Heart left ventricle (tissue), 13 donors: ENCODE data around the gene ASXL3.

ENCODE experiments used
- POLR2A ChIP-seq, 2 donors: fragments of 450-650 bp; IDR thresholded peaks; one replicate each; pipeline ENCODE4 v1.6.1; 2017; ENCODE audit warnings: antibody characterized with exemption in 2 of 2, mild to moderate bottlenecking in 2 of 2, moderate library complexity in 2 of 2
- TF ChIP-seq, protein P1 (sequence below), 12 donors: fragments of 200-600 bp; sonication (generic) in 4 of 12; IDR thresholded peaks; one replicate each; pipeline versions ENCODE4 v1.5.0 to v1.8.0; 2018 to 2022; ENCODE audit warnings: antibody characterized with exemption in 12 of 12, mild to moderate bottlenecking in 5 of 12
- donor health status: ischemic (EF 13 %, LVEDD 7.1; RV severe dilation, severe dysfunction).
- donor health status: DM: no; HTN: yes; CAD: no.
- donor health status: DM: no; HTN: no; CAD: no.
- donor health status: ischemic (EF 25% LVEDD 6.9; RV normal size, moderate dysfunction).
- donor health status: ischemic (EF 25% LVEDD 5.7; RV mildly dilated, moderate dysfunction).
- donor health status: ischemic (EF 35%, LVEDD 5.7; RV mildly dilated, moderate dysfunction).
- donor health status: nonischemic (EF 11% LVEDD 7.7; RV severe dilation, severe dysfunction).
- donor health status: DM: yes; HTN: yes; CAD: no.
- donor health status: PGD.
- donor health status: ischemic (EF 29% LVEDD 5.4; RV normal size, mild dysfunction).
- donor health status: nonischemic (EF 23%, LVEDD 6.1; RV moderate dilation, normal function).

DNA sequence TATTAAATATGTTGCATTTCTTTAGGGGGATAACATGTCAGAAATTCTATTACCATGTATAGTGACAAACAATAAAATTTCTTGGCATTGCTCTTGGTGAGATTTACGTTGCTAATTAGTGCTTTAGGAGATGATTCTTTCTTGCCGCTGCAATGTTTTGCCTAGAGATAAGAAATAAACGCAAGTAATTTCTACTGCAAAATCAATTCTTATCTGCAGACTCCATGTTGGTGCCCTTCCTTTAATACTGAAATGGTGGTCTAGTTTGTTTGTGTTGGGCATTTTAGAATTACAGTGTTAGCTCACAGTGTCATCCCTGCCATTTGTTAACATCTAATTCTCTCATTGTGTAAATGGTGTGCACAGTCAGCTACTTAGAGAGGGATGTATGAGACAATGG is 34.6 kb downstream of the ASXL3 start:
- TF ChIP-seq, protein P1, sequence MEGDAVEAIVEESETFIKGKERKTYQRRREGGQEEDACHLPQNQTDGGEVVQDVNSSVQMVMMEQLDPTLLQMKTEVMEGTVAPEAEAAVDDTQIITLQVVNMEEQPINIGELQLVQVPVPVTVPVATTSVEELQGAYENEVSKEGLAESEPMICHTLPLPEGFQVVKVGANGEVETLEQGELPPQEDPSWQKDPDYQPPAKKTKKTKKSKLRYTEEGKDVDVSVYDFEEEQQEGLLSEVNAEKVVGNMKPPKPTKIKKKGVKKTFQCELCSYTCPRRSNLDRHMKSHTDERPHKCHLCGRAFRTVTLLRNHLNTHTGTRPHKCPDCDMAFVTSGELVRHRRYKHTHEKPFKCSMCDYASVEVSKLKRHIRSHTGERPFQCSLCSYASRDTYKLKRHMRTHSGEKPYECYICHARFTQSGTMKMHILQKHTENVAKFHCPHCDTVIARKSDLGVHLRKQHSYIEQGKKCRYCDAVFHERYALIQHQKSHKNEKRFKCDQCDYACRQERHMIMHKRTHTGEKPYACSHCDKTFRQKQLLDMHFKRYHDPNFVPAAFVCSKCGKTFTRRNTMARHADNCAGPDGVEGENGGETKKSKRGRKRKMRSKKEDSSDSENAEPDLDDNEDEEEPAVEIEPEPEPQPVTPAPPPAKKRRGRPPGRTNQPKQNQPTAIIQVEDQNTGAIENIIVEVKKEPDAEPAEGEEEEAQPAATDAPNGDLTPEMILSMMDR (IDR thresholded peaks at IDR 0.05), result no peak
- TF ChIP-seq POLR2A (IDR thresholded peaks at IDR 0.05), result no peak
